GM23338 (cell line): Measurements from ENCODE around the gene GTF3C5. TPM values are rescaled to one million over a fixed set of nuclear protein-coding genes. Genes with fewer than 3 reads are reported as not detected.

ENCODE experiments used
- ATAC-seq: fragments of 200-7000 bp; cut with Tn5 transposase; 3 replicates; pipeline ENCODE4 v1.9.1; 2020
- DNase-seq: peaks from one replicate; pipeline ENCODE4 v3.0.0-alpha.2; 2015; ENCODE audit warnings: low spot score
- H2AFZ ChIP-seq: fragments of 200-600 bp; sonication (generic); 2 replicates; pipeline ENCODE4 v1.8.0; 2016; ENCODE audit warnings: antibody characterized with exemption, mild to moderate bottlenecking, moderate library complexity
- H3F3A ChIP-seq: fragments of 200-600 bp; sonication (generic); replicated peaks from 2 replicates; pipeline ENCODE4 v1.8.0; 2017; ENCODE audit warnings: antibody characterized with exemption, mixed run types, low read depth
- H3K27ac ChIP-seq: fragments of 200-600 bp; sonication (generic); 2 replicates; pipeline ENCODE4 v1.6.1; 2016; ENCODE audit warnings: low read depth
- H3K27me3 ChIP-seq: fragments of 200-600 bp; sonication (generic); 2 replicates; pipeline ENCODE4 v1.8.0; 2016; ENCODE audit warnings: mild to moderate bottlenecking, mixed run types, moderate library complexity; ENCODE audit not compliant: insufficient read depth
- H3K36me3 ChIP-seq: fragments of 200-600 bp; sonication (generic); 2 replicates; pipeline ENCODE4 v1.8.0; 2016; ENCODE audit warnings: mild to moderate bottlenecking; ENCODE audit not compliant: insufficient read depth
- H3K4me1 ChIP-seq: fragments of 200-600 bp; sonication (generic); 2 replicates; pipeline ENCODE4 v1.8.0; 2016; ENCODE audit warnings: mild to moderate bottlenecking, moderate library complexity; ENCODE audit not compliant: insufficient read depth
- H3K4me2 ChIP-seq: fragments of 200-600 bp; sonication (generic); 2 replicates; pipeline ENCODE4 v1.7.1; 2017; ENCODE audit warnings: mixed run types
- H3K4me3 ChIP-seq: fragments of 200-600 bp; sonication (generic); 2 replicates; pipeline ENCODE4 v1.6.1; 2016; ENCODE audit warnings: mixed run types
- H3K79me2 ChIP-seq: fragments of 200-600 bp; sonication (generic); replicated peaks from 2 replicates; pipeline ENCODE4 v1.8.0; 2017; ENCODE audit warnings: mild to moderate bottlenecking; ENCODE audit not compliant: insufficient read depth
- H3K9me2 ChIP-seq: fragments of 200-600 bp; sonication (generic); 2 replicates; pipeline ENCODE4 v1.8.0; 2017; ENCODE audit not compliant: insufficient read depth
- H4K20me1 ChIP-seq: fragments of 200-600 bp; sonication (generic); replicated peaks from 2 replicates; pipeline ENCODE4 v1.8.0; 2017; ENCODE audit warnings: mild to moderate bottlenecking; ENCODE audit not compliant: insufficient read depth
- H3K27ac Mint-ChIP-seq: 2 replicates; pipeline ENCODE4 v1.8.0; 2020; ENCODE audit warnings: inconsistent platforms, mild to moderate bottlenecking, moderate library complexity, mixed read lengths
- H3K27me3 Mint-ChIP-seq: 3 replicates; pipeline ENCODE4 v1.8.0; 2022; ENCODE audit warnings: low read depth, mild to moderate bottlenecking, moderate library complexity, mixed read lengths, inconsistent platforms; ENCODE audit not compliant: insufficient read depth, poor library complexity
- H3K36me3 Mint-ChIP-seq: 3 replicates; pipeline ENCODE4 v1.8.0; 2021; ENCODE audit warnings: low read depth, mild to moderate bottlenecking, inconsistent platforms, moderate library complexity, mixed read lengths
- H3K4me1 Mint-ChIP-seq: 3 replicates; pipeline ENCODE4 v1.8.0; 2020; ENCODE audit warnings: mild to moderate bottlenecking, inconsistent platforms, mixed read lengths
- H3K4me3 Mint-ChIP-seq: 3 replicates; pipeline ENCODE4 v1.8.0; 2021; ENCODE audit warnings: moderate library complexity, mild to moderate bottlenecking, inconsistent platforms, mixed read lengths
- H3K9me3 Mint-ChIP-seq: 3 replicates; pipeline ENCODE4 v1.8.0; 2020; ENCODE audit warnings: moderate library complexity, mild to moderate bottlenecking, inconsistent platforms, mixed read lengths
- EZH2phosphoT487 ChIP-seq: fragments of 200-600 bp; sonication (generic); IDR thresholded peaks from one replicate; pipeline ENCODE4 v1.8.1; 2018; ENCODE audit warnings: antibody characterized with exemption; ENCODE audit not compliant: unreplicated experiment
- NANOG ChIP-seq: IDR thresholded peaks from 2 replicates; pipeline ENCODE4 v1.6.1; 2016; ENCODE audit warnings: antibody characterized with exemption, borderline replicate concordance
- polyA plus RNA-seq: library from polyadenylated mRNA; unstranded; fragments of >200 nt; fragmentation: Nextera tagmentation; extraction: Ambion mirVana; gene quantifications from 2 replicates; pipeline ENCODE4 v1.2.1, GENCODE V29; 2016
- total RNA-seq: library from RNA; depleted of rRNA; stranded (reverse); fragments of >200 nt; shearing (Covaris generic); gene quantifications from 2 replicates; pipeline ENCODE4 v1.2.3, GENCODE V29; 2014
- TF ChIP-seq, protein P1 (sequence below): fragments of 250-450 bp; sonication (Bioruptor Pico); IDR thresholded peaks from 2 replicates; pipeline ENCODE4 v1.5.0; 2020; ENCODE audit warnings: mild to moderate bottlenecking, moderate library complexity

The GTF3C5 gene
- total and polyA plus RNA-seq, 2 experiments from 2014 or later, result 46.0 to 78.8 TPM

- TF ChIP-seq EZH2phosphoT487, result no peak
- TF ChIP-seq, protein P1, sequence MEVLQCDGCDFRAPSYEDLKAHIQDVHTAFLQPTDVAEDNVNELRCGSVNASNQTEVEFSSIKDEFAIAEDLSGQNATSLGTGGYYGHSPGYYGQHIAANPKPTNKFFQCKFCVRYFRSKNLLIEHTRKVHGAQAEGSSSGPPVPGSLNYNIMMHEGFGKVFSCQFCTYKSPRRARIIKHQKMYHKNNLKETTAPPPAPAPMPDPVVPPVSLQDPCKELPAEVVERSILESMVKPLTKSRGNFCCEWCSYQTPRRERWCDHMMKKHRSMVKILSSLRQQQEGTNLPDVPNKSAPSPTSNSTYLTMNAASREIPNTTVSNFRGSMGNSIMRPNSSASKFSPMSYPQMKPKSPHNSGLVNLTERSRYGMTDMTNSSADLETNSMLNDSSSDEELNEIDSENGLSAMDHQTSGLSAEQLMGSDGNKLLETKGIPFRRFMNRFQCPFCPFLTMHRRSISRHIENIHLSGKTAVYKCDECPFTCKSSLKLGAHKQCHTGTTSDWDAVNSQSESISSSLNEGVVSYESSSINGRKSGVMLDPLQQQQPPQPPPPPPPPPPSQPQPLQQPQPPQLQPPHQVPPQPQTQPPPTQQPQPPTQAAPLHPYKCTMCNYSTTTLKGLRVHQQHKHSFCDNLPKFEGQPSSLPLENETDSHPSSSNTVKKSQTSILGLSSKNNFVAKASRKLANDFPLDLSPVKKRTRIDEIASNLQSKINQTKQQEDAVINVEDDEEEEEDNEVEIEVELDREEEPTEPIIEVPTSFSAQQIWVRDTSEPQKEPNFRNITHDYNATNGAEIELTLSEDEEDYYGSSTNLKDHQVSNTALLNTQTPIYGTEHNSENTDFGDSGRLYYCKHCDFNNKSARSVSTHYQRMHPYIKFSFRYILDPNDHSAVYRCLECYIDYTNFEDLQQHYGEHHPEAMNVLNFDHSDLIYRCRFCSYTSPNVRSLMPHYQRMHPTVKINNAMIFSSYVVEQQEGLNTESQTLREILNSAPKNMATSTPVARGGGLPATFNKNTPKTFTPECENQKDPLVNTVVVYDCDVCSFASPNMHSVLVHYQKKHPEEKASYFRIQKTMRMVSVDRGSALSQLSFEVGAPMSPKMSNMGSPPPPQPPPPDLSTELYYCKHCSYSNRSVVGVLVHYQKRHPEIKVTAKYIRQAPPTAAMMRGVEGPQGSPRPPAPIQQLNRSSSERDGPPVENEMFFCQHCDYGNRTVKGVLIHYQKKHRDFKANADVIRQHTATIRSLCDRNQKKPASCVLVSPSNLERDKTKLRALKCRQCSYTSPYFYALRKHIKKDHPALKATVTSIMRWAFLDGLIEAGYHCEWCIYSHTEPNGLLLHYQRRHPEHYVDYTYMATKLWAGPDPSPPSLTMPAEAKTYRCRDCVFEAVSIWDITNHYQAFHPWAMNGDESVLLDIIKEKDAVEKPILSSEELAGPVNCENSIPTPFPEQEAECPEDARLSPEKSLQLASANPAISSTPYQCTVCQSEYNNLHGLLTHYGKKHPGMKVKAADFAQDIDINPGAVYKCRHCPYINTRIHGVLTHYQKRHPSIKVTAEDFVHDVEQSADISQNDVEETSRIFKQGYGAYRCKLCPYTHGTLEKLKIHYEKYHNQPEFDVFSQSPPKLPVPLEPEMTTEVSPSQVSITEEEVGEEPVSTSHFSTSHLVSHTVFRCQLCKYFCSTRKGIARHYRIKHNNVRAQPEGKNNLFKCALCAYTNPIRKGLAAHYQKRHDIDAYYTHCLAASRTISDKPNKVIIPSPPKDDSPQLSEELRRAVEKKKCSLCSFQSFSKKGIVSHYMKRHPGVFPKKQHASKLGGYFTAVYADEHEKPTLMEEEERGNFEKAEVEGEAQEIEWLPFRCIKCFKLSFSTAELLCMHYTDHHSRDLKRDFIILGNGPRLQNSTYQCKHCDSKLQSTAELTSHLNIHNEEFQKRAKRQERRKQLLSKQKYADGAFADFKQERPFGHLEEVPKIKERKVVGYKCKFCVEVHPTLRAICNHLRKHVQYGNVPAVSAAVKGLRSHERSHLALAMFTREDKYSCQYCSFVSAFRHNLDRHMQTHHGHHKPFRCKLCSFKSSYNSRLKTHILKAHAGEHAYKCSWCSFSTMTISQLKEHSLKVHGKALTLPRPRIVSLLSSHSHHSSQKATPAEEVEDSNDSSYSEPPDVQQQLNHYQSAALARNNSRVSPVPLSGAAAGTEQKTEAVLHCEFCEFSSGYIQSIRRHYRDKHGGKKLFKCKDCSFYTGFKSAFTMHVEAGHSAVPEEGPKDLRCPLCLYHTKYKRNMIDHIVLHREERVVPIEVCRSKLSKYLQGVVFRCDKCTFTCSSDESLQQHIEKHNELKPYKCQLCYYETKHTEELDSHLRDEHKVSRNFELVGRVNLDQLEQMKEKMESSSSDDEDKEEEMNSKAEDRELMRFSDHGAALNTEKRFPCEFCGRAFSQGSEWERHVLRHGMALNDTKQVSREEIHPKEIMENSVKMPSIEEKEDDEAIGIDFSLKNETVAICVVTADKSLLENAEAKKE (CRISPR knock-in tag), result no peak
These were observed 13.9 kb downstream of the GTF3C5 start (continued) for GRCh38 chr9:133044661-133045060.

DNA sequence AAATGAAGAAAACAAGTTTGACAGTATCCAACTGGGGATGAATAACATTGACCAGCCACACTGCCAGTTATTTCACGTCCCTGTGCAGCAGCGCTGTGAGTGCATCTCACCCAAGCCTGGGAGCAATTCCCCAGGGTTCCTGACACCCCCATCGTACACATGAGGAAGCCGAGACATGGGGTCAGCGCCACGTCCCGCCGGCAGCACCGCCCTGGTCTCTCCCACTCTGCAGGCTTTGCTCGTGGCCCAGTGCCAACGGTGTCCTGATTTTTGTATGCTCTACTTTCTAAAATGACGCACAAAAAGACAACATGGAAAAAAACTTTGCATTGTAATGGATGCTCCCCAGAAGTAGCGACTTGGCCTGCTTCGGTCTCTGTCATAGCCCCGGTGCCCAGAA lies 14.3 kb downstream of the GTF3C5 start:
- Histone ChIP-seq H3K4me3 (no peak overlapping the region), H3F3A (no peaks in the 10 kb centered on the region), H3K4me2 (no peak overlapping the region), H3K36me3 (peaks cover 4% of the 10 kb centered on the region), H3K27me3 (no peaks in the 10 kb centered on the region), H2AFZ (no peak overlapping the region), H3K9me2 (no peaks in the 10 kb centered on the region), H3K4me1 (no peaks in the 10 kb centered on the region), H4K20me1 (peaks cover 11% of the 10 kb centered on the region; the same call in 1 of the 2 replicates), H3K27ac (no peak overlapping the region), H3K79me2 (peaks cover 9% of the 10 kb centered on the region; the same call in 1 of the 2 replicates)
- TF ChIP-seq EZH2phosphoT487, result no peak
- no peak for TF ChIP-seq NANOG
- Mint-ChIP-seq H3K4me1 (no peaks in the 10 kb centered on the region), H3K4me3 (no peak overlapping the region), H3K27ac (no peak overlapping the region), H3K9me3 (no peaks in the 10 kb centered on the region), H3K36me3 (peaks cover 73% of the 10 kb centered on the region), H3K27me3 (peaks cover 7% of the 10 kb centered on the region)
- DNase-seq (no peak), ATAC-seq (no peak)
